Hematopoietic multipotent progenitor cell (in vitro differentiated cells): ENCODE measurements around the gene IGSF3. TPM values are rescaled to one million over a fixed set of nuclear protein-coding genes. Genes with fewer than 3 reads are reported as not detected.
"Not testable (repeated sequence)": the region's sequence is repeated elsewhere in the genome, so short reads cannot be mapped to it uniquely, and the experiment has no call there.

Experiments
- DNase-seq, 3 donors: peaks; one replicate each; pipeline ENCODE4 v3.0.0-alpha.2; 2011 to 2015; ENCODE audit warnings: low read depth in 2 of 3, low spot score in 2 of 3
- total RNA-seq: library from RNA; depleted of rRNA; stranded (reverse); fragments of >200 nt; gene quantifications from one replicate; pipeline ENCODE4 v1.2.3, GENCODE V29; 2012

The IGSF3 gene
- total RNA-seq, 1 donor: 0.27 TPM

GRCh38 chr1:116603646-116604045, 63.9 kb downstream of the IGSF3 start:
- DNase-seq: not testable (repeated sequence)

- not testable (repeated sequence) for DNase-seq
Observed at GRCh38 chr1:116599369-116599768, 68.2 kb downstream of the IGSF3 start.

DNA sequence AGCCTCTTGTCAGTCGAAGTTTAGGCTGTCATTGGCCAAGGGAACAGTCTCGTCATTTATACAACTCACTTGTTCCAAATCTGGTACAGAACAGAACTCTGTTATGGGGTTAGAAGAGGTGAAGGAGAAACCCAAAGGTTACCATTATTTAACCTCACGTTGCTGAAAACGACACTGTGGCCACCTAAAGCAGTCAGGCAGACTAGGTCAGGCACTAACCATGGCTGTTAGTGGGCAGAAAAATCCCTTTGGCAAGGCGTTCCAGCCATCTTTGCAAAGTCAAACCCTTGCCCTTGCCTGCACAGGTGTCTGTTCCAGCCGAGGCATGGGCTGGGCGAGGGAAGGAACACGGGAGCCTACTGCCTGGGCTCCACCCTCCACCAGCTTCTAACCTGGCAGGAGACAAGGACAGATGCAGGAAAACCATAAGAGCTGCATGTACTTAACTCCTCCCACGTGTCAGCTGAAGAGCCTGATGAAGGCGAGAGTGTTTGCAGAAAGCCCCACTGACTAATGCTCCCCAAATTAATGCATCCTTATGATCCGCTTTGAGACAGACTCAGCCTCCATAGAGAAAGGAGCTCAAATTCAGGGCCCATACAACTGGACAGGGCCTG, 69.0 kb downstream of the IGSF3 start:
- not testable (repeated sequence) for DNase-seq

DNA sequence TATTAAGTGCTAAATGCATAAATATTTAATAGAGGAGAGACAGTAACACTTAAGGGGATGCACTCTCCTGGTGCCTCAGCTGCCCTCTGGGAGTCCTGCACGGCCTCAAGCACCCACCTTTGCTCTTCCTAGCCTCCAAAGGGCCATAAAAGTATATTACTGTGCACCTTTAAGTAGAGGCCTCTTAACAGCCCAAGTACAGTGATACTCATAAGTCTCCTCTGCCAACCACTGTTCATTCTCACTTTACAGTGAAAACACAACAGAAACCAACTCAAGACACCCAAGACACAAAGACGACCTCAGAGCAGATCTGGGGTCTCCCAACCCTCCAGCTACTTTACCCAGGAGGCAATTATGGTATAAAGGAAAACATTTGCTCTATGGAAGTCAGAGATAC, 70.1 kb downstream of the IGSF3 start:
- not testable (repeated sequence) for DNase-seq

DNA sequence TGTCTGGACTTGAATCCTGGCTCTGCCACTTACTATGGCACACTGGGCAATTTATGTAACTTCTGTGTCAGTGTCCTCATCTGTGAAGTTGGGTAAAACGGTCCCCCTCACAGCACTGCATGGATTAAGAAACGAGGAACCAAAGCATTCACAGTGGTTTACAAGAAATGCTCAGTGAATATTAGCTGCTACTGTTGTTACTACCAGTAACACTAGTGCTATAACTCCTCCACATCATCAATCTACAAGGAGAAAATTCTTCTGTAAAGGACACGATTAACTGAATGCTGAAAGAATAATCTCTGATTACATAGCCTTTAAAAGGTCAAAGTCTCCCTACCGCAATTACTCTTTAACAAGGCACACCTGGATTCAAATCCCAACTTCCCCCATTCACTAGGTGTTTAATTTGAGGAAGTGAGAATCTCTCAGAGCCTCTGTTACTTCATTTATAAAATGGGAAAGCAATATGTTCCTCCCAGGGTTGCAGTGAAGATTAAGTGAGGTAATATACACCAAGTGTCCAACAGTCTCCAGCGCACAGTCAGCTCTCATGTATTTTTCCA, 70.7 kb downstream of the IGSF3 start:
- DNase-seq: not testable (repeated sequence)

DNA sequence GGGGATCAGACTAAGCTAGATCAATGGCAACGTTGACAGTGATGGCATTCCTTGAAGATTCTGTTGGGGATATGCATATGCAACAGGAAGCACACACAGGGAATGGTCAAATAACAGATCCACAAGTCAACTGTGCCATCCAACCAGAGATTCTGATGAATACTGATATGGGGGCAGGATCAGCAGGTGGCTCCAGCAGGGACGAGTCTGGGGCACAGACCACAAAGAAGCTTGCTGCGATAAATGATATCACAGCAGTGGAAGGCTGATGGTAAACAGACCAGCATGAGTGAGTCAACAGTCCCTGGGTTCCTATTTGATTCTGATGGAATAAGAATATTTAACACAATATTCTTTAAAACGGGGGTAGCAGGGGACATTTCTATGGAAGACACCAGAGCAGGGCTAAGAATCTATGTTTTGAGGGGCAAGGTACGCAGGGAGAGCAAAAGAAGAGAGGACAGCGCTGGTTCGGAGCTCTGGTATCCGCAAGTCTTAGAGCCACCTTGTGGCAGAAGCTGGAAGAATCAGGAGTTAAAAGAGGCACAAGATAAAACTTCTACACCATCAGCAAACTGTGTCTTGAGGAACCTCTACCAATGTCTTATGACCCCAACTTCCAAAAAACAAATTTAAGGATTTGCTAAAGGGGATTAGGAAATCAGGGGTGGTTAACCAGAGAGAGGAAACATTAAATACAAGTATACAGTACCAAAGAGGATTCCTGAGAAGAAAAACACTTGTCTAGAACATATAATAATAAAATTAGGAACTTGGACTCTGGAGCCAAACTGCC, 71.4 kb downstream of the IGSF3 start:
- peak in 1 of 3 donors; percentile 47 for DNase-seq

- DNase-seq: not testable (repeated sequence)
Observed at GRCh38 chr1:116595065-116595840, 72.3 kb downstream of the IGSF3 start.

- DNase-seq: not testable (repeated sequence)
Observed at GRCh38 chr1:116593977-116594376, 73.6 kb downstream of the IGSF3 start.

DNA sequence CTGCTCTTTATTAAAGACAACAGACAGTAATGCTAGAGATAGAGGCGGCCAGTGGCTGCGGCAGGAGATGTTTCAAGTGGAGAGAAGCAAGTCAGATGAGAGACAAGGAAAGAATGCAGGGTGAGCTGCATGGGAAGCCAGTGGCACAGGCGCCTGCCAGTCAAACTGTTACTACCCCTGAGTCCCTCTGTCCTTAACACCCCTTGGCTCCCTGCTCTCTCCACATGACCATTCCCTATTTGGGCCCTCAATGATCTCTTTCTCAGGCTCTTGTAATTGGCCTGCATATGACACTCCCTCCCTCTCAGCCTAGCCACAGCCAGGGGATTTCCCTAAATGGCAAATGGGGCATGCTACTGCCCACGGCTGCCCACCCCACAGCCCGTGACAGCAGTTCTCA, 74.1 kb downstream of the IGSF3 start:
- DNase-seq: not testable (repeated sequence)

DNA sequence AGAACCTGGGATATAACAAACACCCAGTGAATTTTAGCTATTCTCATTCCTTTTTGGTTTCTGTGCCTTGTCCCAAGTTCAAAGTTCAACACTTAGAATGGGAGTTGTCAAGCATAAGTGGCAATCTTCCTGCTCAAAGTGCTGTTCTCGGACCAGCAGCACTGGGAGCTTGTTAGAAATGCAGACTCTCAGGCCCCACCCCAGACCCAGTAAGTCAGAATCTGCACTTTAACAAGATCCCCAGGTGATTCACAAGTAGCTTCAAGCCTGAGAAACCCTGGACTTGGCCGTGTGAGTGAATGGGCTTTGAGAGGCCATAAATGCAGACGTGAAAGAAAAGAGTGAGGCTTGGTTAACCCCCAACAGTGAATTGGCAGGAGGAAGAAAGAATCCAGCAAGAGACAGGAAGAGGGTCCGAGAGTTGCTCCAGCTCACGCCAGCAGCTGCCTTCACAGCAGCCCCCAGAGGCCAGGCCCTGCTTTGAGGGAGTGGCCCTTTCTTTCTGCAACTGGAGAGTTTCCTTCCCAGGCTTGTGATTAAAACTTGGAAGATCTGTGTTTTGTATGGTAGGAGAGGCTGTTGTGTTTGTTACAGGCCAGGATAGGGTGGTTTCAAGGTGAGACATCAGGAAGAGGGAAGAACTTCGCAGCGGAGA, 75.5 kb downstream of the IGSF3 start:
- DNase-seq: not testable (repeated sequence)

DNA sequence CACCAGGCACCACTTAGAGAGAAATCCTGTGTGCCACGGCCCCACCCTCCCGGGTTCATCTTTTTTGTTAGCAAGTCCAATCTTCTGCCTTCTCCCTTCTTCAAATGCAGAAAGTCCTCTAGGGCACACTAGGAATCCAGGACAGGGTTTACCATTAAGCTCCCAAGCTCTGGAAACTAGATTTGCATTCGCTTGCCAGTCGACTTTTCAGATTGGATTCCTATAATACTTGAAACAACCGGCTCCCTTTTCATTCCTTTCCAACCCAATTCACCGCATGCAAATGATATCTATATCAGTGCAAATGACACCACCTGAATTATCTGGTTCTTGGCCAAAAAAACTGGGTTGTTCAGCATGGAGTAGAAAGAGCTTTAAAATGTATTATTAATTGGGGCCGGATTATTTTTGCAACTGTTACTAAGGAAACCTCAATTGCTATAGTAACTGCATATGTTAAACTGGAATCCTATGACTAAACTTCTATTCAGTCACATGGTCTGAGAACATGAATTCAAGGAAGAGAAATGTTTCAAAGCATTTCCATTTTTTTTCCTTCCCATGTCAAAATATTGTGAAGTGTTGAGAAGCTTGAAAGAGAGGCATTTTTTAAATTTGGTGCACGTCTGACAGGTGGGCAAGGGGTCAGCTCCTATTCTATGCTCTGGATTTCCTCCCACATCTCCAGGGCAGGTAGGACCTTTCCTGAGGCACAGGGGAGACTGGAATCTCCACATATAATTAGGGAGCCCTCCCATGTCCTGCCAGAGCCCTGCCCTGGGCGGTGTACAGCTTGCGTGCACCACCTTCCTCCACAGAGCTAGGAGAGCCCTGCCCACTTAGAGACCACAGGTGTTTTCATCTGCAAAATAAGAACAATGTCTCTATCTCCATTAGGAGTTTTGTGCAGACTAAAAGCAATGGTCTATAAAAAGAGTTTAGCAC, 76.3 kb downstream of the IGSF3 start:
- not testable (repeated sequence) for DNase-seq

- DNase-seq: not testable (repeated sequence)
Observed at GRCh38 chr1:116590359-116591005, 77.1 kb downstream of the IGSF3 start.

DNA sequence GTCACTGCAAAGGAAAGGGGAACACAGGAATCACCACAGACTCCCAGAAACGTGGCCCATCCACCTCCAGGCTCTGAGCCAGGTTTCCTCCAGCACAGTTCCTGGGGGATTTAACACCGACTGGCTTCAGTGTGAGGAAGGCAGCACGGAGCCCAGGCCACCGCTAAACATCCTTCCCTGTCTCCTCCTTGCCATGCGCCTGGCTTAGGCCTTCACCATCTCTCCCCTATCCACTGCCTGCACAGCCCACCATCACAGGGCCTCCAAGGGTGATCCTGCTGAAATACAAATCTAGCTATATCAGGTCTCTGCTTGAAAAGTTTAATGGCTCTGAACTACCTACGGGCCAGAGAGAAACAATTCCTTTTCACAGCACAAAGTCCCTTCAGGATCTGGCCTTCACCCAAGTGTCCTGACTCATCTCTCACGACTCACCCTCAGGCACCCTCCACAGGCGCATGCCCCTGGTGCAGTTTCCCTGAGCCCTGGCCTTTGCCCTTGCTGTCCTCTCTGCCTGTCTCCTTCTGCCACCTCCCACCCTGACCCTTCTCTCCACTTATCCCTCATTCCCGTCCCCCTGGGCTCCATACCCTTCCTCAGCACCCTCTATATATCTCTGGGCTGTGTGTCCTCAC, 78.3 kb downstream of the IGSF3 start:
- not testable (repeated sequence) for DNase-seq

DNA sequence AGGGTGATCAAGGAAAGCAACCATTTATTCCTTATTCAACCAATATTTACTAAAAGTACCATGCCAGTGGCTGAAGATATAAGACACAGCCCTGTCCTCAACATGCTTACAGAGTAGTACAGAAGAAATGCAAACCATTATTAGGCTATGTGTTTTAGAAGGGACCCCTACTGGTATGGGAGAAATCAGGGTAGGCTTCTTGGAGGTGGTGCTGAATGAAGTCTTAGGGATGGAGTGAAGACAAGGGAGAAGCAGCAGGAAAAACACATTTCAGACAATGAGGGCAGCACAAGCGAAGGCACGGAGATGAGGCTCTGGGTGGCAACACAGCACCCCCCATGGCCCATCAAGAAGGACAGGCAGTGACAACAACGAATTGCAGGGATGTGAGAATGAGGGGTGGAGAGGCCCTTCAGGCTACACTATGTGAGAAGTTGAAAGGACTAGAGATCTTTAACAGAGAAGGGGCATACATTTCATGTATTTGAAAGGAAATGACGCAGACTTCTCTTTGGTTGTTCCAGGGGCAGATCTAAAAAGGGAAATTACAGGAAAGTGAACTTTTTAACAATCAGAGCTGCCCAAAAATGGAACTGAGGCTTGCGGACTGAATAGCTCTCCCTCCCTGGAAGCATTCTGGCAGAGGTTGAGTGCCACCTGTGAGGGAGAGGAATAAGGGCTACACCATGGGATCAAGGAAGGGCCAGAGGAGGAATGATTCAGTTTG, 79.9 kb downstream of the IGSF3 start:
- peak in 1 of 3 donors; percentile 24 for DNase-seq

GRCh38 chr1:116586741-116587143, 80.8 kb downstream of the IGSF3 start:
- DNase-seq: no peak

- no peak for DNase-seq
Observed at GRCh38 chr1:116585886-116586285, 81.6 kb downstream of the IGSF3 start.

DNA sequence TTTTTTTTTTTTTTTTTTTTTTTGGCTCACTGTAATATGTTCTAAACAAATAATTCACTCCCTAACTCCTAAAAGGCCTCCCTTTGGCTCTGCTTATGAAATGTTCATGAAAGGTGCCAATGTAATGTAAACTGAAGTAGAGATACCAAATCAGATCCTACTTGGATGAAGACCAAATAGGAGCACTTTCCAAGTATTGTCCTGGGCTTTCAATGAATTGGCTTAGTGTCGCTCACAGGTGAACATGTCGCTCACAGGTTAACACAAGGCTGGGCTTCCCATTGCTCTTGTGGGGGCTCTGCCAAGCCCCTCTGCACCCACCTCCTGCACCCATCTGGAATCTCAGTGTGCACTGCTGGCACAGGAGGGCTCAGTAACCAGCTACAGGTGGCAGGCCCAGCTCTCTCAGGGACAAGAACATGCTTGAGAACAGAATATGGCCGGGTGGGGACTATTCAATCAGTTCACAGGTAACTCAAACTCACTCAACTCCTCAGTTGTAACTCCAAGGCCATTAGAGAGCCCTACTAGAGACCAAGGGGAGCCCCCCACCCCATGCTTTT, 86.1 kb downstream of the IGSF3 start:
- DNase-seq: no peak
